Lower leg skin (tissue), 3 donors: ENCODE measurements around the gene KLK8.

Experiments
- CTCF ChIP-seq, 3 donors: fragments of 450-650 bp; IDR thresholded peaks; one replicate each; pipeline ENCODE4 v1.5.1; 2016; ENCODE audit warnings: antibody characterized with exemption in 3 of 3, mild to moderate bottlenecking in 3 of 3, moderate library complexity in 2 of 3
- POLR2A ChIP-seq, 2 donors: fragments of 450-650 bp; IDR thresholded peaks; one replicate each; pipeline ENCODE4 v1.6.1; 2016 to 2017; ENCODE audit warnings: antibody characterized with exemption in 2 of 2, mild to moderate bottlenecking in 1 of 2, moderate library complexity in 1 of 2

- TF ChIP-seq CTCF (IDR thresholded peaks at IDR 0.05) (no peak), POLR2A (IDR thresholded peaks at IDR 0.05) (no peak)
Measured at GRCh38 chr19:50978772-50979390, 22.5 kb downstream of the KLK8 start.
